HepG2 (cell line): Measurements from ENCODE around the gene KRT81. TPM values are rescaled to one million over a fixed set of nuclear protein-coding genes. Genes with fewer than 3 reads are reported as not detected.
A peak's percentile ranks its signal among the peaks of the same experiment; 100 is the strongest.

ENCODE experiments used
- ATAC-seq: fragments of 200-7000 bp; cut with Tn5 transposase; 3 replicates; pipeline ENCODE4 v1.9.1; 2020; ENCODE audit warnings: mild to moderate bottlenecking, moderate library complexity
- BruUV-seq: library from RNA; stranded (reverse); fragments of 400-500 nt; replicated peaks from 2 replicates; lab custom pipeline; 2021; lab: Mats Ljungman, UMichigan
- CTCF ChIA-PET: fragments of 300-600 bp; formaldehyde crosslinking; extraction: SDS; loops from one replicate; lab custom pipeline; 2021; ENCODE audit warnings: low total read pairs, inconsistent platforms, low intra/inter-chr PET ratio; lab: Yijun Ruan, JAX
- POLR2A ChIA-PET: fragments of 350-600 bp; sonication (Branson Sonifier 250); formaldehyde crosslinking; loops from one replicate; lab custom pipeline; 2020; ENCODE audit warnings: antibody characterized with exemption, inconsistent platforms; lab: Yijun Ruan, JAX
- DNase-seq: peaks from one replicate; pipeline ENCODE4 v3.0.0-alpha.2; 2015; ENCODE audit warnings: low spot score
- FAIRE-seq: peaks from 3 replicates; lab custom pipeline; 2011; peaks lifted over from hg19 to GRCh38; lab: Jason Lieb, UNC
- H2AFZ ChIP-seq: one replicate; pipeline ENCODE4 v1.6.1; 2011; ENCODE audit warnings: low read length, inconsistent platforms
- H3K27ac ChIP-seq: fragments of 300-600 bp; 3 replicates; pipeline ENCODE4 v1.8.0; 2011; ENCODE audit warnings: mixed run types, mild to moderate bottlenecking, mixed read lengths, low read length, inconsistent platforms; ENCODE audit not compliant: insufficient read depth; ENCODE audit errors: extremely low read length
- H3K27me3 ChIP-seq, 2 experiments: fragments of 200-600 bp in 1 of 2; 2 replicates in 1 of 2; 3 replicates in 1 of 2; pipeline versions ENCODE4 v1.6.0 to v1.8.0; 2011; ENCODE audit warnings: low read length in 2 of 2, mild to moderate bottlenecking in 2 of 2, moderate library complexity in 2 of 2, inconsistent platforms in 1 of 2; ENCODE audit not compliant: insufficient read depth in 2 of 2, control insufficient read depth in 1 of 2
- H3K36me3 ChIP-seq, 2 experiments: fragments of 200-600 bp in 1 of 2; replicated peaks in 1 of 2; 2 replicates in 1 of 2; 3 replicates in 1 of 2; pipeline versions ENCODE4 v1.5.1 to v1.8.0; 2011; ENCODE audit warnings: low read length in 2 of 2, inconsistent platforms in 1 of 2; ENCODE audit not compliant: insufficient read depth in 2 of 2, control insufficient read depth in 1 of 2
- H3K4me1 ChIP-seq: 2 replicates; pipeline ENCODE4 v1.5.1; 2012; ENCODE audit warnings: low read length, inconsistent platforms; ENCODE audit not compliant: insufficient read depth
- H3K4me2 ChIP-seq: 2 replicates; pipeline ENCODE4 v1.6.0; 2011; ENCODE audit warnings: low read depth, low read length, inconsistent platforms
- H3K4me3 ChIP-seq, 3 experiments: fragments of 200-600 bp in 1 of 3; sonication (generic), shearing (Covaris generic) in 1 of 3; replicated peaks in 1 of 3; 2 replicates each; pipeline ENCODE4 v1.5.1; 2011 to 2016; ENCODE audit warnings: low read length in 3 of 3, inconsistent platforms in 2 of 3, low read depth in 2 of 3, mild to moderate bottlenecking in 2 of 3, control low read depth in 1 of 3, mixed read lengths in 1 of 3; ENCODE audit not compliant: insufficient read depth in 1 of 3
- H3K79me2 ChIP-seq: one replicate; pipeline ENCODE4 v1.6.1; 2011; ENCODE audit warnings: low read length, inconsistent platforms; ENCODE audit not compliant: insufficient read depth
- H3K9ac ChIP-seq: 2 replicates; pipeline ENCODE4 v1.6.0; 2011; ENCODE audit warnings: mild to moderate bottlenecking, low read depth, low read length, inconsistent platforms; ENCODE audit not compliant: insufficient read depth
- H3K9me3 ChIP-seq: 2 replicates; pipeline ENCODE4 v1.5.1; 2012; ENCODE audit warnings: mild to moderate bottlenecking, low read length
- H4K20me1 ChIP-seq: 2 replicates; pipeline ENCODE4 v1.6.0; 2011; ENCODE audit warnings: inconsistent platforms, mild to moderate bottlenecking, low read length, moderate library complexity; ENCODE audit not compliant: insufficient read depth
- FOSL2 ChIP-seq: sonication (generic); formaldehyde crosslinking; IDR thresholded peaks from 2 replicates; pipeline ENCODE4 v1.4.0; 2020; ENCODE audit warnings: missing genetic modification reagents
- FOXJ3 ChIP-seq: sonication (generic); formaldehyde crosslinking; IDR thresholded peaks from 2 replicates; pipeline ENCODE4 v1.4.0; 2020; ENCODE audit warnings: missing genetic modification reagents, mild to moderate bottlenecking, borderline replicate concordance
- NFRKB ChIP-seq: fragments of 450-650 bp; IDR thresholded peaks from 2 replicates; pipeline ENCODE4 v1.6.1; 2017
- RAD21 ChIP-seq: fragments of 450-650 bp; formaldehyde crosslinking; IDR thresholded peaks from 2 replicates; pipeline ENCODE4 v1.5.0; 2020; ENCODE audit warnings: mild to moderate bottlenecking
- RFXAP ChIP-seq: sonication (generic); formaldehyde crosslinking; IDR thresholded peaks from 2 replicates; pipeline ENCODE4 v1.4.0; 2020; ENCODE audit warnings: missing genetic modification reagents, borderline replicate concordance
- SMC3 ChIP-seq: IDR thresholded peaks from 2 replicates; pipeline ENCODE4 v1.6.1; 2011; ENCODE audit warnings: low read length, improper control_type of control experiment
- SRSF1 ChIP-seq: fragments of 200-400 bp; formaldehyde crosslinking; optimal IDR thresholded peaks from 2 replicates; pipeline ENCODE3; 2017; ENCODE audit warnings: mild to moderate bottlenecking, low read depth, low read length, moderate library complexity
- YY1 ChIP-seq: IDR thresholded peaks from 2 replicates; pipeline ENCODE4 v1.6.1; 2011; ENCODE audit warnings: low read length, low read depth, moderate library complexity, mild to moderate bottlenecking; ENCODE audit not compliant: insufficient read depth, insufficient replicate concordance
- ZBTB7A ChIP-seq: sonication (generic); formaldehyde crosslinking; IDR thresholded peaks from 2 replicates; pipeline ENCODE4 v1.8.0; 2022; ENCODE audit warnings: mild to moderate bottlenecking, missing genetic modification reagents
- ZNF138 ChIP-seq: sonication (generic); formaldehyde crosslinking; IDR thresholded peaks from 2 replicates; pipeline ENCODE4 v1.5.0; 2020; ENCODE audit warnings: mild to moderate bottlenecking, low read depth, missing genetic modification reagents
- ZNF619 ChIP-seq: sonication (generic); formaldehyde crosslinking; IDR thresholded peaks from 2 replicates; pipeline ENCODE4 v1.4.0; 2020; ENCODE audit warnings: mild to moderate bottlenecking, missing genetic modification reagents
- WGBS: methylation state at CpG from one replicate; pipeline ENCODE4 v1.1.6; 2017; ENCODE audit warnings: low lambda C conversion rate; 5-methylcytosine and 5-hydroxymethylcytosine counted together
- in situ Hi-C: cut with HindIII; loops from 2 replicates; pipeline ENCODE4 v1.10.0; 2017; ENCODE audit warnings: low pct_unique_long_range_greater_than_20kb; ENCODE audit not compliant: extremely low pct_ligation_motif_present
- intact Hi-C: fragments of 100-400 bp; cut with micrococcal nuclease; formaldehyde crosslinking; loops from one replicate; pipeline ENCODE4 v1.10.0; 2022; ENCODE audit not compliant: unreplicated experiment
- polyA plus RNA-seq, 8 experiments: library from polyadenylated mRNA; depleted of rRNA in 3 of 8; stranded (reverse) in 7 of 8; unstranded in 1 of 8; fragments of >200 nt; fragmentation: Illumina TruSeq in 4 of 8; extraction: Trizol in 4 of 8; gene quantifications; 2 replicates each; pipeline versions ENCODE4 v1.2.1 to v1.2.3, GENCODE V29; 2011 to 2016; ENCODE audit warnings: low read depth in 4 of 8, missing spikeins in 1 of 8, mixed read lengths in 1 of 8; ENCODE audit not compliant: insufficient read depth in 1 of 8
- total RNA-seq, 5 experiments: library from RNA; depleted of rRNA; stranded (reverse); fragments of >200 nt; fragmentation: Illumina TruSeq; extraction: Trizol; gene quantifications; 2 replicates each; pipeline ENCODE4 v1.2.3, GENCODE V29; 2016; ENCODE audit warnings: low read depth in 1 of 5

Gene KRT81
- total and polyA plus RNA-seq, 2 of the 13 experiments (the other 11 are each of a cell fraction or from before 2014, with no cell fraction given), result not detected

GRCh38 chr12:52327052-52327829 is 35.9 kb upstream of the KRT81 start (continued):
- TF ChIP-seq SRSF1 (no peak), FOSL2 (peak; percentile 73), YY1 (peak; percentile 15)
- TF ChIP-seq, all 625 proteins: peak for 17

- FAIRE-seq, result no peak
These were observed 32.8 kb upstream of the KRT81 start for GRCh38 chr12:52324153-52324444.

More at GRCh38 chr12:52324153-52324444, 32.8 kb upstream of the KRT81 start:
- WGBS, result no CpG with 5 or more reads among the region's 3 CpGs
- Histone ChIP-seq H3K27ac (no peak overlapping the region), H3K9ac (no peak overlapping the region), H4K20me1 (no peaks in the 10 kb centered on the region), H3K27me3 (peaks cover 9 to 40% of the 10 kb centered on the region in 2 experiments; a peak in 4 of 5 replicates)
- TF ChIP-seq FOXJ3 (CRISPR knock-in tag) (no peak), RFXAP (CRISPR knock-in tag) (no peak), ZNF619 (CRISPR knock-in tag) (no peak), SMC3 (no peak), ZNF138 (CRISPR knock-in tag) (no peak), NFRKB (no peak), RAD21 (CRISPR knock-in tag) (no peak), ZBTB7A (CRISPR knock-in tag) (no peak)
- TF ChIP-seq, all 625 proteins: peak for 0
- Histone ChIP-seq H3K9me3 (no peaks in the 10 kb centered on the region), H3K36me3 (no peaks in the 10 kb centered on the region), H3K4me2 (no peak overlapping the region), H3K4me3 (no peak overlapping the region), H2AFZ (no peak overlapping the region), H3K4me1 (no peaks in the 10 kb centered on the region), H3K79me2 (no peaks in the 10 kb centered on the region)
- ATAC-seq (no peak), DNase-seq (no peak)
- POLR2A ChIA-PET, result no interaction called here
- no TSS peak for BruUV-seq
- in situ Hi-C loops, result no loop called here
- intact Hi-C loops, result no loop called here
- CTCF ChIA-PET, result no interaction called here
